Adipose tissue (tissue), 3 donors: ENCODE measurements around the gene ROR1. TPM values are rescaled to one million over a fixed set of nuclear protein-coding genes. Genes with fewer than 3 reads are reported as not detected.

Experiments used
- H3K27ac ChIP-seq: one replicate; pipeline ENCODE4 v1.5.1; 2013; ENCODE audit warnings: low read depth, low read length
- WGBS, 3 donors: extraction: QIAGEN DNeasy Blood & Tissue Kit; methylation state at CpG; one replicate each; pipeline ENCODE4 v1.1.7; 2013; 5-methylcytosine and 5-hydroxymethylcytosine counted together
- polyA plus RNA-seq, 3 donors: library from polyadenylated mRNA; stranded (reverse); fragments of 200-250 nt; gene quantifications; one replicate each; pipeline ENCODE4 v1.2.3, GENCODE V29; 2013
- donor health status: healthy with polysubstance abuse.
- donor health status: Bipolar disorder and iron deficiency.
- donor health status: healthy.

ROR1 gene
- polyA plus RNA-seq, 3 donors, result 2.1 to 2.8 (median 2.1) TPM

- H3K27ac ChIP-seq, result no peak overlapping the region
These were observed 116.7 kb downstream of the ROR1 start for GRCh38 chr1:63890468-63890867.

DNA sequence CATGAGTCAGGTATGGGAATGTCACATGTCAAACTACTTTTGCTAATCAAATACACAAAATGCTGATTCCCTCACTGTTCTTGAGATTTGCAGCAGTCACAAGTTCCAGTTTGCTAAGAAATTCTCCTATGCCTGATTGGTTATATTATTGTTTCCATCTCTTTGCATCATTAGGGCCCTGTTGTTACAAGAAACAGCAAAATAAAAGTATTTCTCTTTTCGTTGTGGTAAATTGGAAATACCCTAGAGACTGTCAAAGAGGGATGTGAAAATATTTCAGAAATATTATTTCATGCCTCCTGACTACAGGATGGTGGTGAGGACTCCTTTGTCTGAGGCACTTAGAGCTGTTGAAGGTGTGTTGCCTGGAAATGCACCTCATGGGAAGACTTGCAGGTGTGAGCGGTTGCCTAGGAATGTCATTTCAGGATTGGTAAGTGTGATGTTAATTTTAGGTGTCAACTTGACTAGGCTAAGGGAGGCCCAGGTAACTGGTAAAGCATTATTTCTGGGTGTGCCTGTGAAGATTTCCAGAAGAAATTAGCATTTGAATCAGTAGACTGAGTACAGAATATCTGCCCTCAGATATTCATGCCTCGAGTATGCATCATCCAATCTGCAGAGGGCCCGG is 117.4 kb downstream of the ROR1 start:
- WGBS, 3 donors, result 52 to 93% (median 93%) methylated on average over 4 of the region's 4 CpGs
- H3K27ac ChIP-seq, result no peak overlapping the region

DNA sequence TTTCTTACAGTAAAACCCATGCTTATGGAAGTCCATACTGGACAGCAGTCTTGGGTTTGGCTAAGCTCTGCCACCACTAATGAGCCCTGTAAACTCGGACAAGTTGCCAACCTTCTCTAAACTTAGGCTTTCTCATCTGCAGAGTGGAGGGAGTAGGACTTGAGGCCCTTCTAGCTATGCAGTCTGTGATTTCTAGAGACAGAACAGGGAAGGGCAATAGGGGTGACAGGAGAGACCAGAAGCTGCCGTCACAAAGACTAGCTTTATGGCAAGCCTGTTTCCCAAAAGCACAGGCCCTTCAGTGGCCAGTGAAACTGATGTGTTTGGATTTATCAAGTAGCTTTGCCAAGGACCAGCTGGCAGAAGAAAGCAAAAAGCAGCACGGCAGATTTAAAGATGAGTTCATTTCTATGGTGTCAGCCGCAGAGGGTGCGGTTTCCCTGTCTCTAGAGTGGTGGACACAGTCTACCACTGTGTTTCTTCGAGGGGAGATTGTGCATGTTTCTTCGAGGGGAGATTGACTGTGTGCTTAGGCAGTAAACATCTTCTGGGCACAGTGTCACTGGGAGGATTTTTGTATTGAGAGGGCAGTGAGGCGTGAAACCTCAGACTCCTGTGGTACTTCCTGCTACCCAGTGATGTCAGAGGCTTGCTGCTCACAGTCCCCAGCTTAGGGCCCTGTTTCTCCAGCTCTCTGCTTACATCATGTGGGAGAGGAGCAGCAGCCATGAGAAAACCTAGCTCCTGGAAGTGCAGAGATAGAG is 119.0 kb downstream of the ROR1 start:
- H3K27ac ChIP-seq, result no peak overlapping the region
- WGBS, 3 donors, result 68 to 76% (median 70%) methylated on average over 8 of the region's 8 CpGs

- WGBS, 3 donors, result 93 to 96% (median 93%) methylated on average over 3 of the region's 3 CpGs
- H3K27ac ChIP-seq, result no peak overlapping the region
These were observed 120.2 kb downstream of the ROR1 start for GRCh38 chr1:63893976-63894375.

GRCh38 chr1:63894627-63895265 is 120.9 kb downstream of the ROR1 start:
- no peak overlapping the region for H3K27ac ChIP-seq
- 45 to 71% (median 71%) methylated on average over 3 of the region's 3 CpGs for WGBS, 3 donors

GRCh38 chr1:63896755-63897154 is 122.9 kb downstream of the ROR1 start:
- H3K27ac ChIP-seq, result no peak overlapping the region
- WGBS, 3 donors, result 71 to 89% (median 86%) methylated on average over 2 of the region's 2 CpGs

- no peak overlapping the region for H3K27ac ChIP-seq
- WGBS, 3 donors, result 70 to 83% (median 73%) methylated on average over 6 of the region's 6 CpGs
These were observed 124.8 kb downstream of the ROR1 start for GRCh38 chr1:63898428-63899196.

- H3K27ac ChIP-seq, result no peak overlapping the region
- WGBS, 3 donors, result 61 to 84% (median 83%) methylated on average over 6 of the region's 6 CpGs
These were observed 127.3 kb downstream of the ROR1 start for GRCh38 chr1:63901094-63901493.

GRCh38 chr1:63902844-63903589 is 129.2 kb downstream of the ROR1 start:
- no peak overlapping the region for H3K27ac ChIP-seq
- 31 to 56% (median 47%) methylated on average over 4 of the region's 4 CpGs for WGBS, 3 donors

- WGBS, 3 donors, result 71 to 89% (median 73%) methylated on average over 5 of the region's 5 CpGs
- H3K27ac ChIP-seq, result no peak overlapping the region
These were observed 130.3 kb downstream of the ROR1 start for GRCh38 chr1:63903947-63904610.

- WGBS, 3 donors, result 93 to 98% (median 96%) methylated on average over 2 of the region's 2 CpGs
- H3K27ac ChIP-seq, result no peak overlapping the region
These were observed 131.0 kb downstream of the ROR1 start for GRCh38 chr1:63904826-63905225.

GRCh38 chr1:63906047-63906704 is 132.4 kb downstream of the ROR1 start:
- no peak overlapping the region for H3K27ac ChIP-seq
- 36 to 86% (median 83%) methylated on average over 8 of the region's 8 CpGs for WGBS, 3 donors

GRCh38 chr1:63907051-63907450 is 133.2 kb downstream of the ROR1 start:
- H3K27ac ChIP-seq, result no peak overlapping the region
- 54 to 81% (median 76%) methylated on average over 6 of the region's 6 CpGs for WGBS, 3 donors

- WGBS, 3 donors, result 56 to 88% (median 88%) methylated on average over 1 of the region's 1 CpG
- H3K27ac ChIP-seq, result no peak overlapping the region
These were observed 134.2 kb downstream of the ROR1 start for GRCh38 chr1:63908016-63908415.

GRCh38 chr1:63909526-63909925 is 135.7 kb downstream of the ROR1 start:
- H3K27ac ChIP-seq, result no peak overlapping the region
- 59 to 73% (median 67%) methylated on average over 6 of the region's 6 CpGs for WGBS, 3 donors

DNA sequence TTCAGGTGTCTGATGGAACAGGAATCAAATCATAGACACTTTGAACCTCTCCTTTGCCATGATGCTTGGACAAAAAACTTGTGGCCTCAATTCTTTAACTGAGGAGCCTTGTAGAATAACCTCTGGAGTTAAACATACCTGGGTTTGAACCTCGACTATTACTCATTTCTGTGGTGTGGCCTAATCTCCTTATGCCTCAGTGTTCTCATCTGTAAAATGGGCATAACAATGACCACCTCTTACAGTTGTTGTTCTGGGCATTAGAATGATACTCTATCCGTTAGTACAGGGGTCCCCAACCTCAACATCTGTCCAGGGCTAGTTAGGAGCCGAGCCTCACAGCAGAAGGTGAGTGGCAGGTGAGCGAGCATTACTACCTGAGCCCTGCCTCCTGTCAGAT is 137.2 kb downstream of the ROR1 start:
- 87 to 99% (median 94%) methylated on average over 4 of the region's 4 CpGs for WGBS, 3 donors
- no peak overlapping the region for H3K27ac ChIP-seq

DNA sequence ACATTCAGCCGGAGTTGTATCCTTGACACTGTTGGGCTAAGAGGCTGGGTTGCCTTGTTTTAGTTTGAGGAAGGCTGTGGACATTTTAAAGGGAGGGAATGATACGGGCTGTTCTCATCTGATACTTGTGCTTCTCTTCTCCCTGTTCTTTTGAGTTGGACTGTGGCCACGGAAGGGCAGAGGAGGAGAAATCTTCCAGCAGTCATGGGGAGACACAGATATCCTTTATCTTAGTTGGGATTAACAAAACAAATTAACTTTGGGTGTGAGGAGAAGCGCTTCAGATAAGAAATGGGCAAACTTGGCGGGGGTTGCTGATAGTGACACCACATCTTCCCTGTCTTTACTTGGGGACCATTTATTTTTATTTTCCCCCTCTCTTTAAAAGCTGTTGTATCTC is 138.8 kb downstream of the ROR1 start:
- H3K27ac ChIP-seq, result no peak overlapping the region
- WGBS, 3 donors, result 60 to 74% (median 73%) methylated on average over 5 of the region's 5 CpGs
